HepG2 (cell line): ENCODE results near the gene FAM168A. TPM values are rescaled to one million over a fixed set of nuclear protein-coding genes. Genes with fewer than 3 reads are reported as not detected.

Experiments
- ATAC-seq: fragments of 200-7000 bp; cut with Tn5 transposase; 3 replicates; pipeline ENCODE4 v1.9.1; 2020; ENCODE audit warnings: mild to moderate bottlenecking, moderate library complexity
- BruUV-seq: library from RNA; stranded (reverse); fragments of 400-500 nt; replicated peaks from 2 replicates; lab custom pipeline; 2021; lab: Mats Ljungman, UMichigan
- CTCF ChIA-PET: fragments of 300-600 bp; formaldehyde crosslinking; extraction: SDS; loops from one replicate; lab custom pipeline; 2021; ENCODE audit warnings: low total read pairs, inconsistent platforms, low intra/inter-chr PET ratio; lab: Yijun Ruan, JAX
- POLR2A ChIA-PET: fragments of 350-600 bp; sonication (Branson Sonifier 250); formaldehyde crosslinking; loops from one replicate; lab custom pipeline; 2020; ENCODE audit warnings: antibody characterized with exemption, inconsistent platforms; lab: Yijun Ruan, JAX
- DNase-seq: peaks from one replicate; pipeline ENCODE4 v3.0.0-alpha.2; 2015; ENCODE audit warnings: low spot score
- FAIRE-seq: peaks from 3 replicates; lab custom pipeline; 2011; peaks lifted over from hg19 to GRCh38; lab: Jason Lieb, UNC
- H2AFZ ChIP-seq: one replicate; pipeline ENCODE4 v1.6.1; 2011; ENCODE audit warnings: low read length, inconsistent platforms
- H3K27ac ChIP-seq: fragments of 300-600 bp; 3 replicates; pipeline ENCODE4 v1.8.0; 2011; ENCODE audit warnings: mixed run types, mild to moderate bottlenecking, mixed read lengths, low read length, inconsistent platforms; ENCODE audit not compliant: insufficient read depth; ENCODE audit errors: extremely low read length
- H3K27me3 ChIP-seq, 2 experiments: fragments of 200-600 bp in 1 of 2; 2 replicates in 1 of 2; 3 replicates in 1 of 2; pipeline versions ENCODE4 v1.6.0 to v1.8.0; 2011; ENCODE audit warnings: low read length in 2 of 2, mild to moderate bottlenecking in 2 of 2, moderate library complexity in 2 of 2, inconsistent platforms in 1 of 2; ENCODE audit not compliant: insufficient read depth in 2 of 2, control insufficient read depth in 1 of 2
- H3K36me3 ChIP-seq, 2 experiments: fragments of 200-600 bp in 1 of 2; replicated peaks in 1 of 2; 2 replicates in 1 of 2; 3 replicates in 1 of 2; pipeline versions ENCODE4 v1.5.1 to v1.8.0; 2011; ENCODE audit warnings: low read length in 2 of 2, inconsistent platforms in 1 of 2; ENCODE audit not compliant: insufficient read depth in 2 of 2, control insufficient read depth in 1 of 2
- H3K4me1 ChIP-seq: 2 replicates; pipeline ENCODE4 v1.5.1; 2012; ENCODE audit warnings: low read length, inconsistent platforms; ENCODE audit not compliant: insufficient read depth
- H3K4me2 ChIP-seq: 2 replicates; pipeline ENCODE4 v1.6.0; 2011; ENCODE audit warnings: low read depth, low read length, inconsistent platforms
- H3K4me3 ChIP-seq, 3 experiments: fragments of 200-600 bp in 1 of 3; sonication (generic), shearing (Covaris generic) in 1 of 3; replicated peaks in 1 of 3; 2 replicates each; pipeline ENCODE4 v1.5.1; 2011 to 2016; ENCODE audit warnings: low read length in 3 of 3, inconsistent platforms in 2 of 3, low read depth in 2 of 3, mild to moderate bottlenecking in 2 of 3, control low read depth in 1 of 3, mixed read lengths in 1 of 3; ENCODE audit not compliant: insufficient read depth in 1 of 3
- H3K79me2 ChIP-seq: one replicate; pipeline ENCODE4 v1.6.1; 2011; ENCODE audit warnings: low read length, inconsistent platforms; ENCODE audit not compliant: insufficient read depth
- H3K9ac ChIP-seq: 2 replicates; pipeline ENCODE4 v1.6.0; 2011; ENCODE audit warnings: mild to moderate bottlenecking, low read depth, low read length, inconsistent platforms; ENCODE audit not compliant: insufficient read depth
- H3K9me3 ChIP-seq: 2 replicates; pipeline ENCODE4 v1.5.1; 2012; ENCODE audit warnings: mild to moderate bottlenecking, low read length
- H4K20me1 ChIP-seq: 2 replicates; pipeline ENCODE4 v1.6.0; 2011; ENCODE audit warnings: inconsistent platforms, mild to moderate bottlenecking, low read length, moderate library complexity; ENCODE audit not compliant: insufficient read depth
- ARNTL ChIP-seq: sonication (generic); formaldehyde crosslinking; IDR thresholded peaks from 2 replicates; pipeline ENCODE4 v1.4.0; 2020; ENCODE audit warnings: mild to moderate bottlenecking, missing genetic modification reagents
- NAIF1 ChIP-seq: sonication (generic); formaldehyde crosslinking; IDR thresholded peaks from 2 replicates; pipeline ENCODE4 v1.5.0; 2020; ENCODE audit warnings: mild to moderate bottlenecking, missing genetic modification reagents, borderline replicate concordance
- PAF1 ChIP-seq: IDR thresholded peaks from 2 replicates; pipeline ENCODE4 v1.6.1; 2016; ENCODE audit warnings: missing genetic modification reagents, missing compliant biosample characterization
- in situ Hi-C: cut with HindIII; loops from 2 replicates; pipeline ENCODE4 v1.10.0; 2017; ENCODE audit warnings: low pct_unique_long_range_greater_than_20kb; ENCODE audit not compliant: extremely low pct_ligation_motif_present
- intact Hi-C: fragments of 100-400 bp; cut with micrococcal nuclease; formaldehyde crosslinking; loops from one replicate; pipeline ENCODE4 v1.10.0; 2022; ENCODE audit not compliant: unreplicated experiment
- polyA plus RNA-seq, 8 experiments: library from polyadenylated mRNA; depleted of rRNA in 3 of 8; stranded (reverse) in 7 of 8; unstranded in 1 of 8; fragments of >200 nt; fragmentation: Illumina TruSeq in 4 of 8; extraction: Trizol in 4 of 8; gene quantifications; 2 replicates each; pipeline versions ENCODE4 v1.2.1 to v1.2.3, GENCODE V29; 2011 to 2016; ENCODE audit warnings: low read depth in 4 of 8, missing spikeins in 1 of 8, mixed read lengths in 1 of 8; ENCODE audit not compliant: insufficient read depth in 1 of 8
- total RNA-seq, 5 experiments: library from RNA; depleted of rRNA; stranded (reverse); fragments of >200 nt; fragmentation: Illumina TruSeq; extraction: Trizol; gene quantifications; 2 replicates each; pipeline ENCODE4 v1.2.3, GENCODE V29; 2016; ENCODE audit warnings: low read depth in 1 of 5
- TF ChIP-seq, protein P1 (sequence below): IDR thresholded peaks from 2 replicates; pipeline ENCODE4 v1.6.1; 2012; ENCODE audit warnings: low read length, improper control_type of control experiment
- TF ChIP-seq, protein P2 (sequence below): sonication (generic); formaldehyde crosslinking; conservative IDR thresholded peaks from 2 replicates; pipeline ENCODE4 v1.4.0; 2020; ENCODE audit warnings: missing genetic modification reagents
- TF ChIP-seq, protein P3 (sequence below): sonication (generic); formaldehyde crosslinking; IDR thresholded peaks from 2 replicates; pipeline ENCODE4 v1.5.0; 2020; ENCODE audit warnings: missing genetic modification reagents, mild to moderate bottlenecking, borderline replicate concordance

The FAM168A gene
- total and polyA plus RNA-seq, 2 of the 13 experiments (the other 11 are each of a cell fraction or from before 2014, with no cell fraction given), result 13.9 to 15.8 TPM

- no peaks in the 10 kb centered on the region for H3K79me2 ChIP-seq
- H3K36me3 ChIP-seq, result no peaks in the 10 kb centered on the region
- H3K4me3 ChIP-seq, result no peak overlapping the region
- no peak for DNase-seq
- no peak for TF ChIP-seq ARNTL (CRISPR knock-in tag)
- TF ChIP-seq, protein P1, sequence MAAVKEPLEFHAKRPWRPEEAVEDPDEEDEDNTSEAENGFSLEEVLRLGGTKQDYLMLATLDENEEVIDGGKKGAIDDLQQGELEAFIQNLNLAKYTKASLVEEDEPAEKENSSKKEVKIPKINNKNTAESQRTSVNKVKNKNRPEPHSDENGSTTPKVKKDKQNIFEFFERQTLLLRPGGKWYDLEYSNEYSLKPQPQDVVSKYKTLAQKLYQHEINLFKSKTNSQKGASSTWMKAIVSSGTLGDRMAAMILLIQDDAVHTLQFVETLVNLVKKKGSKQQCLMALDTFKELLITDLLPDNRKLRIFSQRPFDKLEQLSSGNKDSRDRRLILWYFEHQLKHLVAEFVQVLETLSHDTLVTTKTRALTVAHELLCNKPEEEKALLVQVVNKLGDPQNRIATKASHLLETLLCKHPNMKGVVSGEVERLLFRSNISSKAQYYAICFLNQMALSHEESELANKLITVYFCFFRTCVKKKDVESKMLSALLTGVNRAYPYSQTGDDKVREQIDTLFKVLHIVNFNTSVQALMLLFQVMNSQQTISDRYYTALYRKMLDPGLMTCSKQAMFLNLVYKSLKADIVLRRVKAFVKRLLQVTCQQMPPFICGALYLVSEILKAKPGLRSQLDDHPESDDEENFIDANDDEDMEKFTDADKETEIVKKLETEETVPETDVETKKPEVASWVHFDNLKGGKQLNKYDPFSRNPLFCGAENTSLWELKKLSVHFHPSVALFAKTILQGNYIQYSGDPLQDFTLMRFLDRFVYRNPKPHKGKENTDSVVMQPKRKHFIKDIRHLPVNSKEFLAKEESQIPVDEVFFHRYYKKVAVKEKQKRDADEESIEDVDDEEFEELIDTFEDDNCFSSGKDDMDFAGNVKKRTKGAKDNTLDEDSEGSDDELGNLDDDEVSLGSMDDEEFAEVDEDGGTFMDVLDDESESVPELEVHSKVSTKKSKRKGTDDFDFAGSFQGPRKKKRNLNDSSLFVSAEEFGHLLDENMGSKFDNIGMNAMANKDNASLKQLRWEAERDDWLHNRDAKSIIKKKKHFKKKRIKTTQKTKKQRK, result no peak
- no peak for TF ChIP-seq PAF1 (CRISPR knock-in tag)
- TF ChIP-seq, protein P2, sequence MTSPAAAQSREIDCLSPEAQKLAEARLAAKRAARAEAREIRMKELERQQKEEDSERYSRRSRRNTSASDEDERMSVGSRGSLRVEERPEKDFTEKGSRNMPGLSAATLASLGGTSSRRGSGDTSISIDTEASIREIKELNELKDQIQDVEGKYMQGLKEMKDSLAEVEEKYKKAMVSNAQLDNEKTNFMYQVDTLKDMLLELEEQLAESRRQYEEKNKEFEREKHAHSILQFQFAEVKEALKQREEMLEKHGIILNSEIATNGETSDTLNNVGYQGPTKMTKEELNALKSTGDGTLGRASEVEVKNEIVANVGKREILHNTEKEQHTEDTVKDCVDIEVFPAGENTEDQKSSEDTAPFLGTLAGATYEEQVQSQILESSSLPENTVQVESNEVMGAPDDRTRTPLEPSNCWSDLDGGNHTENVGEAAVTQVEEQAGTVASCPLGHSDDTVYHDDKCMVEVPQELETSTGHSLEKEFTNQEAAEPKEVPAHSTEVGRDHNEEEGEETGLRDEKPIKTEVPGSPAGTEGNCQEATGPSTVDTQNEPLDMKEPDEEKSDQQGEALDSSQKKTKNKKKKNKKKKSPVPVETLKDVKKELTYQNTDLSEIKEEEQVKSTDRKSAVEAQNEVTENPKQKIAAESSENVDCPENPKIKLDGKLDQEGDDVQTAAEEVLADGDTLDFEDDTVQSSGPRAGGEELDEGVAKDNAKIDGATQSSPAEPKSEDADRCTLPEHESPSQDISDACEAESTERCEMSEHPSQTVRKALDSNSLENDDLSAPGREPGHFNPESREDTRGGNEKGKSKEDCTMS (CRISPR knock-in tag), result no peak
- TF ChIP-seq NAIF1 (CRISPR knock-in tag), result no peak
- TF ChIP-seq, protein P3, sequence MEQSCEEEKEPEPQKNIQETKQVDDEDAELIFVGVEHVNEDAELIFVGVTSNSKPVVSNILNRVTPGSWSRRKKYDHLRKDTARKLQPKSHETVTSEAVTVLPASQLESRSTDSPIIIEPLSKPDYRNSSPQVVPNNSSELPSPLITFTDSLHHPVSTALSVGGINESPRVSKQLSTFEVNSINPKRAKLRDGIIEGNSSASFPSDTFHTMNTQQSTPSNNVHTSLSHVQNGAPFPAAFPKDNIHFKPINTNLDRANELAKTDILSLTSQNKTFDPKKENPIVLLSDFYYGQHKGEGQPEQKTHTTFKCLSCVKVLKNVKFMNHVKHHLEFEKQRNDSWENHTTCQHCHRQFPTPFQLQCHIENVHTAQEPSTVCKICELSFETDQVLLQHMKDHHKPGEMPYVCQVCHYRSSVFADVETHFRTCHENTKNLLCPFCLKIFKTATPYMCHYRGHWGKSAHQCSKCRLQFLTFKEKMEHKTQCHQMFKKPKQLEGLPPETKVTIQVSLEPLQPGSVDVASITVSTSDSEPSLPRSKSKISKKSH (CRISPR knock-in tag), result no peak
- POLR2A ChIA-PET, result no interaction called here
- no peaks in the 10 kb centered on the region for H3K9me3 ChIP-seq
- intact Hi-C loops (no loop called here), in situ Hi-C loops (no loop called here)
- H3K4me2 ChIP-seq, result no peak overlapping the region
- H3K4me1 ChIP-seq, result no peaks in the 10 kb centered on the region
- CTCF ChIA-PET, result no interaction called here
- H3K27ac ChIP-seq, result no peak overlapping the region
- FAIRE-seq, result no peak
- no peak for ATAC-seq
- no peaks in the 10 kb centered on the region for H3K27me3 ChIP-seq
- H2AFZ ChIP-seq, result no peak overlapping the region
- BruUV-seq, result no TSS peak
- H4K20me1 ChIP-seq, result no peaks in the 10 kb centered on the region
- no peak overlapping the region for H3K9ac ChIP-seq
Observed at GRCh38 chr11:73451896-73452295, 146.0 kb downstream of the FAM168A start.
